HepG2 (cell line): ENCODE data around the gene CREBZF. TPM values are rescaled to one million over a fixed set of nuclear protein-coding genes. Genes with fewer than 3 reads are reported as not detected.

Experiments used
- CSRNP2 ChIP-seq: sonication (generic); formaldehyde crosslinking; conservative IDR thresholded peaks from 2 replicates; pipeline ENCODE4 v1.8.0; 2022; ENCODE audit warnings: low read depth, missing genetic modification reagents
- ETV6 ChIP-seq: sonication (generic); formaldehyde crosslinking; conservative IDR thresholded peaks from 2 replicates; pipeline ENCODE4 v1.4.0; 2020; ENCODE audit warnings: missing genetic modification reagents
- MAZ ChIP-seq, 2 experiments: sonication (generic) in 1 of 2; formaldehyde crosslinking in 1 of 2; IDR thresholded peaks; 2 replicates each; pipeline versions ENCODE4 v1.5.0 to v1.6.1; 2012 to 2020; ENCODE audit warnings: low read depth in 2 of 2, mild to moderate bottlenecking in 2 of 2, borderline replicate concordance in 1 of 2, improper control_type of control experiment in 1 of 2, low read length in 1 of 2, missing genetic modification reagents in 1 of 2, moderate library complexity in 1 of 2
- MTA1 ChIP-seq: sonication (generic); formaldehyde crosslinking; IDR thresholded peaks from 2 replicates; pipeline ENCODE4 v1.4.0; 2020; ENCODE audit warnings: missing genetic modification reagents, mild to moderate bottlenecking, borderline replicate concordance
- PBX2 ChIP-seq: IDR thresholded peaks from 2 replicates; pipeline ENCODE4 v1.6.1; 2016; ENCODE audit warnings: control low read depth
- ZBTB4 ChIP-seq: sonication (generic); formaldehyde crosslinking; IDR thresholded peaks from 2 replicates; pipeline ENCODE4 v1.4.0; 2020; ENCODE audit warnings: missing genetic modification reagents, mild to moderate bottlenecking, borderline replicate concordance
- ZNF121 ChIP-seq: sonication (generic); formaldehyde crosslinking; IDR thresholded peaks from 2 replicates; pipeline ENCODE4 v1.5.0; 2020; ENCODE audit warnings: mild to moderate bottlenecking, missing genetic modification reagents
- ZNF143 ChIP-seq: sonication (generic); formaldehyde crosslinking; IDR thresholded peaks from 2 replicates; pipeline ENCODE4 v1.4.0; 2020; ENCODE audit warnings: missing genetic modification reagents
- ZNF17 ChIP-seq: sonication (generic); formaldehyde crosslinking; IDR thresholded peaks from 2 replicates; pipeline ENCODE4 v1.5.0; 2020; ENCODE audit warnings: mild to moderate bottlenecking, missing genetic modification reagents
- ZNF44 ChIP-seq: sonication (generic); formaldehyde crosslinking; IDR thresholded peaks from 2 replicates; pipeline ENCODE4 v1.5.1; 2020; ENCODE audit warnings: mild to moderate bottlenecking, missing genetic modification reagents
- ZNF572 ChIP-seq: sonication (generic); formaldehyde crosslinking; IDR thresholded peaks from 2 replicates; pipeline ENCODE4 v1.5.1; 2020; ENCODE audit warnings: mild to moderate bottlenecking, missing genetic modification reagents
- ZNF616 ChIP-seq: sonication (generic); formaldehyde crosslinking; IDR thresholded peaks from 2 replicates; pipeline ENCODE4 v1.5.0; 2020; ENCODE audit warnings: low read depth, mild to moderate bottlenecking, missing genetic modification reagents
- ZNF720 ChIP-seq: sonication (generic); formaldehyde crosslinking; IDR thresholded peaks from 2 replicates; pipeline ENCODE4 v1.4.0; 2020; ENCODE audit warnings: missing genetic modification reagents
- polyA plus RNA-seq, 8 experiments: library from polyadenylated mRNA; depleted of rRNA in 3 of 8; stranded (reverse) in 7 of 8; unstranded in 1 of 8; fragments of >200 nt; fragmentation: Illumina TruSeq in 4 of 8; extraction: Trizol in 4 of 8; gene quantifications; 2 replicates each; pipeline versions ENCODE4 v1.2.1 to v1.2.3, GENCODE V29; 2011 to 2016; ENCODE audit warnings: low read depth in 4 of 8, missing spikeins in 1 of 8, mixed read lengths in 1 of 8; ENCODE audit not compliant: insufficient read depth in 1 of 8
- total RNA-seq, 5 experiments: library from RNA; depleted of rRNA; stranded (reverse); fragments of >200 nt; fragmentation: Illumina TruSeq; extraction: Trizol; gene quantifications; 2 replicates each; pipeline ENCODE4 v1.2.3, GENCODE V29; 2016; ENCODE audit warnings: low read depth in 1 of 5
- TF ChIP-seq, protein P1 (sequence below): sonication (generic); formaldehyde crosslinking; IDR thresholded peaks from 2 replicates; pipeline ENCODE4 v1.4.0; 2020; ENCODE audit warnings: mild to moderate bottlenecking, missing genetic modification reagents
- TF ChIP-seq, protein P2 (sequence below): sonication (generic); formaldehyde crosslinking; IDR thresholded peaks from 2 replicates; pipeline ENCODE4 v1.4.0; 2020; ENCODE audit warnings: missing genetic modification reagents, borderline replicate concordance
- TF ChIP-seq, protein P3 (sequence below): sonication (generic); formaldehyde crosslinking; conservative IDR thresholded peaks from 2 replicates; pipeline ENCODE4 v1.5.0; 2020; ENCODE audit warnings: missing genetic modification reagents

CREBZF gene
- total and polyA plus RNA-seq, 2 of the 13 experiments (the other 11 are each of a cell fraction or from before 2014, with no cell fraction given): 30.6 to 43.1 TPM

DNA sequence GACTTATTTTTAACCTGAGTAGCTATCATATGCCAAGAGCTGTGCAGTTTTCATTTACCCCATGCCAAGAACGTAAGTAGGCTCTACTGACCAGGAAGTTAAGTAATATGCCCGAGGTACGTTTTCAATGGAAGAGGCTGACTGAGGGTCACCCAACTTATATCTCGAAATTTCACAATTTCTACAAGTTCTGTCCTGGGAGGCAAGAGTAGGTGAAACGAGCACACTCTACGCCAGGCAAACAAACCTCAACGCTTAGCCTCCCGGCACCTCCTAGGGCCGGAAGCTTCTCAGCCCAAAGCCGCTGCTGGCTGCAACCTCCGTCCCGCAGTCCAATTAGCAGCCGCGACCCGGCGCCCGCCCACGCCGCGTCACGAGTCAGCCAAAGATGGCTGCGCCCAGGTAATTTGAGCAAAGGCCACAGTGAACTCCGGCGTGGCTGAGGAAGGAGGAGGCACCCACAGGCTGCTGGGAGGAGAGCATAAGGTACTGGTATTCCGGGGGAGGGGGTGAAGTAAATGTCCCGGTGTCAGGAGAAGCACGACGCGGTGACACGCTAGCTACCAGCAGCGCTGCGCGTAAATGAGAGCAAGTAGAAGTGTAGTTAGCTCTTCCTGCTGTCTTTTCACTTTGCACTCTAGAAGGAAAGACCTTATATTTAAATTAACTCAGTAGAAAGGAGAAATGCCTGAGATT, 17.2 kb downstream of the CREBZF start, which contains the start of gene TMEM126A (continued):
- 0 out of 2 replicates have a peak, but pooled peaks have one; percentile 41 for TF ChIP-seq ZBTB4 (CRISPR knock-in tag)
- no peak for TF ChIP-seq ZNF720
- 0 out of 2 replicates have a peak, but pooled peaks have one; percentile 35 for TF ChIP-seq ZNF616 (CRISPR knock-in tag)
- no peak for TF ChIP-seq MAZ (IDR thresholded peaks at IDR 0.05; ENCODE audit: borderline replicate concordance, low read depth, low read length)
- TF ChIP-seq MAZ (CRISPR knock-in tag; IDR thresholded peaks at IDR 0.05; ENCODE audit: low read depth): peak; percentile 72
- TF ChIP-seq ZNF17: no peak
- TF ChIP-seq, protein P1, sequence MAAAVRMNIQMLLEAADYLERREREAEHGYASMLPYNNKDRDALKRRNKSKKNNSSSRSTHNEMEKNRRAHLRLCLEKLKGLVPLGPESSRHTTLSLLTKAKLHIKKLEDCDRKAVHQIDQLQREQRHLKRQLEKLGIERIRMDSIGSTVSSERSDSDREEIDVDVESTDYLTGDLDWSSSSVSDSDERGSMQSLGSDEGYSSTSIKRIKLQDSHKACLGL: no peak
- peak; percentile 81 for TF ChIP-seq ZNF143 (CRISPR knock-in tag)
- TF ChIP-seq, protein P2, sequence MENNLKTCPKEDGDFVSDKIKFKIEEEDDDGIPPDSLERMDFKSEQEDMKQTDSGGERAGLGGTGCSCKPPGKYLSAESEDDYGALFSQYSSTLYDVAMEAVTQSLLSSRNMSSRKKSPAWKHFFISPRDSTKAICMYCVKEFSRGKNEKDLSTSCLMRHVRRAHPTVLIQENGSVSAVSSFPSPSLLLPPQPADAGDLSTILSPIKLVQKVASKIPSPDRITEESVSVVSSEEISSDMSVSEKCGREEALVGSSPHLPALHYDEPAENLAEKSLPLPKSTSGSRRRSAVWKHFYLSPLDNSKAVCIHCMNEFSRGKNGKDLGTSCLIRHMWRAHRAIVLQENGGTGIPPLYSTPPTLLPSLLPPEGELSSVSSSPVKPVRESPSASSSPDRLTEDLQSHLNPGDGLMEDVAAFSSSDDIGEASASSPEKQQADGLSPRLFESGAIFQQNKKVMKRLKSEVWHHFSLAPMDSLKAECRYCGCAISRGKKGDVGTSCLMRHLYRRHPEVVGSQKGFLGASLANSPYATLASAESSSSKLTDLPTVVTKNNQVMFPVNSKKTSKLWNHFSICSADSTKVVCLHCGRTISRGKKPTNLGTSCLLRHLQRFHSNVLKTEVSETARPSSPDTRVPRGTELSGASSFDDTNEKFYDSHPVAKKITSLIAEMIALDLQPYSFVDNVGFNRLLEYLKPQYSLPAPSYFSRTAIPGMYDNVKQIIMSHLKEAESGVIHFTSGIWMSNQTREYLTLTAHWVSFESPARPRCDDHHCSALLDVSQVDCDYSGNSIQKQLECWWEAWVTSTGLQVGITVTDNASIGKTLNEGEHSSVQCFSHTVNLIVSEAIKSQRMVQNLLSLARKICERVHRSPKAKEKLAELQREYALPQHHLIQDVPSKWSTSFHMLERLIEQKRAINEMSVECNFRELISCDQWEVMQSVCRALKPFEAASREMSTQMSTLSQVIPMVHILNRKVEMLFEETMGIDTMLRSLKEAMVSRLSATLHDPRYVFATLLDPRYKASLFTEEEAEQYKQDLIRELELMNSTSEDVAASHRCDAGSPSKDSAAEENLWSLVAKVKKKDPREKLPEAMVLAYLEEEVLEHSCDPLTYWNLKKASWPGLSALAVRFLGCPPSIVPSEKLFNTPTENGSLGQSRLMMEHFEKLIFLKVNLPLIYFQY: no peak; the same call in 1 of the 2 replicates
- TF ChIP-seq ZNF44 (CRISPR knock-in tag): no peak
- no peak for TF ChIP-seq CSRNP2 (CRISPR knock-in tag)
- 0 out of 2 replicates have a peak, but pooled peaks have one; percentile 18 for TF ChIP-seq ETV6 (CRISPR knock-in tag)
- TF ChIP-seq ZNF572 (CRISPR knock-in tag): no peak
- no peak for TF ChIP-seq PBX2 (CRISPR knock-in tag)
- TF ChIP-seq ZNF121 (CRISPR knock-in tag): no peak
- TF ChIP-seq MTA1 (CRISPR knock-in tag): peak; percentile 64; the same call in 1 of the 2 replicates
- TF ChIP-seq, protein P3, sequence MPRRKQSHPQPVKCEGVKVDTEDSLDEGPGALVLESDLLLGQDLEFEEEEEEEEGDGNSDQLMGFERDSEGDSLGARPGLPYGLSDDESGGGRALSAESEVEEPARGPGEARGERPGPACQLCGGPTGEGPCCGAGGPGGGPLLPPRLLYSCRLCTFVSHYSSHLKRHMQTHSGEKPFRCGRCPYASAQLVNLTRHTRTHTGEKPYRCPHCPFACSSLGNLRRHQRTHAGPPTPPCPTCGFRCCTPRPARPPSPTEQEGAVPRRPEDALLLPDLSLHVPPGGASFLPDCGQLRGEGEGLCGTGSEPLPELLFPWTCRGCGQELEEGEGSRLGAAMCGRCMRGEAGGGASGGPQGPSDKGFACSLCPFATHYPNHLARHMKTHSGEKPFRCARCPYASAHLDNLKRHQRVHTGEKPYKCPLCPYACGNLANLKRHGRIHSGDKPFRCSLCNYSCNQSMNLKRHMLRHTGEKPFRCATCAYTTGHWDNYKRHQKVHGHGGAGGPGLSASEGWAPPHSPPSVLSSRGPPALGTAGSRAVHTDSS (CRISPR knock-in tag): no peak
